ENCODE measurements around the gene HS1BP3.

GRCh38 chr2:20574423-20574911 is 76.4 kb downstream of the HS1BP3 start:
- TF ChIP-seq POLR2AphosphoS5 (IDR thresholded peaks at IDR 0.05), result no peak
- no peak for TF ChIP-seq CTCF (IDR thresholded peaks at IDR 0.05)
- TF ChIP-seq POLR2A (IDR thresholded peaks at IDR 0.05), result no peak
